Upper lobe of right lung (tissue), 1 donor: ENCODE measurements around the gene FIZ1. TPM values are rescaled to one million over a fixed set of nuclear protein-coding genes. Genes with fewer than 3 reads are reported as not detected.

Source experiments
- ATAC-seq: fragments of 200-7000 bp; cut with Tn5 transposase; one replicate; pipeline ENCODE4 v1.9.1; 2020; ENCODE audit warnings: mild to moderate bottlenecking, moderate library complexity
- DNase-seq: peaks from one replicate; pipeline ENCODE4 v3.0.0-alpha.2; 2020
- H3K27ac ChIP-seq: fragments of 200-600 bp; one replicate; pipeline ENCODE4 v1.8.0; 2022
- H3K27me3 ChIP-seq: fragments of 200-600 bp; one replicate; pipeline ENCODE4 v1.8.0; 2022; ENCODE audit warnings: mild to moderate bottlenecking
- H3K36me3 ChIP-seq: fragments of 200-600 bp; one replicate; pipeline ENCODE4 v1.8.0; 2022
- H3K4me1 ChIP-seq: fragments of 200-600 bp; one replicate; pipeline ENCODE4 v1.8.0; 2022
- H3K4me3 ChIP-seq: fragments of 200-600 bp; one replicate; pipeline ENCODE4 v1.8.0; 2022; ENCODE audit warnings: mild to moderate bottlenecking
- H3K9me3 ChIP-seq: fragments of 200-600 bp; one replicate; pipeline ENCODE4 v1.8.0; 2022
- CTCF ChIP-seq: fragments of 200-600 bp; IDR thresholded peaks from one replicate; pipeline ENCODE4 v1.8.0; 2022; ENCODE audit warnings: antibody characterized with exemption
- intact Hi-C: fragments of 100-400 bp; cut with DNase I; formaldehyde crosslinking; loops from one replicate; pipeline ENCODE4 v1.11.0; 2022
- total RNA-seq: library from RNA; stranded (reverse); fragmentation: NEBNext Ultra II Directional; extraction: Animal tissue kit (Norgen Biotek cat#: 25700); gene quantifications from one replicate; pipeline ENCODE4 v1.2.1, GENCODE V29; 2021
- donor health status: DM: no; HTN: yes; CAD: no; lungs with severe emphysema.

Gene FIZ1
- total RNA-seq, 1 donor from 2014 or later, result 14.9 TPM

GRCh38 chr19:55645512-55645881 is 46.2 kb upstream of the FIZ1 start:
- no peaks in the 10 kb centered on the region for H3K9me3 ChIP-seq
- H3K27ac ChIP-seq, result no peak overlapping the region
- no peak overlapping the region for H3K4me3 ChIP-seq
- no peaks in the 10 kb centered on the region for H3K27me3 ChIP-seq
- DNase-seq (no peak), ATAC-seq (no peak)
- H3K36me3 ChIP-seq, result peaks cover 13% of the 10 kb centered on the region
- intact Hi-C loops, result no loop called here
- peaks cover 42% of the 10 kb centered on the region for H3K4me1 ChIP-seq
- TF ChIP-seq CTCF, result no peak

GRCh38 chr19:55644842-55645511 is 45.7 kb upstream of the FIZ1 start:
- Histone ChIP-seq H3K36me3 (peaks cover 13% of the 10 kb centered on the region), H3K4me1 (peaks cover 47% of the 10 kb centered on the region), H3K4me3 (no peak overlapping the region), H3K27ac (no peak overlapping the region), H3K9me3 (no peaks in the 10 kb centered on the region), H3K27me3 (no peaks in the 10 kb centered on the region)
- TF ChIP-seq CTCF, result no peak
- intact Hi-C loops, result no loop called here
- no peak for ATAC-seq
- no peak for DNase-seq

GRCh38 chr19:55644191-55644833 is 45.0 kb upstream of the FIZ1 start:
- no peak for TF ChIP-seq CTCF
- Histone ChIP-seq H3K4me1 (peaks cover 50% of the 10 kb centered on the region), H3K4me3 (peak overlapping the region; percentile 89), H3K9me3 (no peaks in the 10 kb centered on the region), H3K27me3 (no peaks in the 10 kb centered on the region), H3K27ac (no peak overlapping the region), H3K36me3 (peaks cover 13% of the 10 kb centered on the region)
- intact Hi-C loops, result no loop called here
- no peak for DNase-seq
- ATAC-seq, result no peak

GRCh38 chr19:55643887-55644176 is 44.5 kb upstream of the FIZ1 start:
- DNase-seq (no peak), ATAC-seq (no peak)
- H3K4me1 ChIP-seq, result peaks cover 50% of the 10 kb centered on the region
- peaks cover 13% of the 10 kb centered on the region for H3K36me3 ChIP-seq
- no peaks in the 10 kb centered on the region for H3K27me3 ChIP-seq
- peak overlapping the region; percentile 89 for H3K4me3 ChIP-seq
- intact Hi-C loops, result no loop called here
- no peak for TF ChIP-seq CTCF
- peak overlapping the region; percentile 84 for H3K27ac ChIP-seq
- no peaks in the 10 kb centered on the region for H3K9me3 ChIP-seq

- peak within 1 kb of the TSS; percentile 89 for H3K4me3 ChIP-seq
- ATAC-seq (peak; percentile 65), DNase-seq (peak; percentile 89)
- no peaks in the 10 kb centered on the region for H3K9me3 ChIP-seq
- H3K4me1 ChIP-seq, result peaks cover 51% of the 10 kb centered on the region
- intact Hi-C loops, result no loop called here
- H3K27me3 ChIP-seq, result no peaks in the 10 kb centered on the region
- no peak for TF ChIP-seq CTCF
- H3K27ac ChIP-seq, result peak within 1 kb of the TSS; percentile 84
- H3K36me3 ChIP-seq, result peaks cover 13% of the 10 kb centered on the region
Observed at GRCh38 chr19:55643003-55643886, 43.9 kb upstream of the FIZ1 start, which contains the start of gene ZNF581. ZNF581 (plus strand) TSS chr19:55643649; CDS start chr19:55644572, 923 bp downstream.
